Fibroblast of lung (primary cell): ENCODE measurements around the gene MARCHF2. TPM values are rescaled to one million over a fixed set of nuclear protein-coding genes. Genes with fewer than 3 reads are reported as not detected.

ENCODE experiments used
- DNase-seq, 2 donors: peaks; one replicate each; pipeline versions ENCODE4 v3.0.0 to v3.0.0-alpha.2; 2010; ENCODE audit warnings: low read depth in 2 of 2
- H2AFZ ChIP-seq: 2 replicates; pipeline ENCODE4 v1.5.1; 2012; ENCODE audit warnings: low read length, control low read depth, inconsistent platforms
- H3K27ac ChIP-seq: 2 replicates; pipeline ENCODE4 v1.5.1; 2011; ENCODE audit warnings: low read length, control low read depth; ENCODE audit not compliant: insufficient read depth
- H3K27me3 ChIP-seq: 2 replicates; pipeline ENCODE4 v1.5.1; 2011; ENCODE audit warnings: mild to moderate bottlenecking, low read length; ENCODE audit not compliant: control insufficient read depth, insufficient read depth
- H3K36me3 ChIP-seq: 2 replicates; pipeline ENCODE4 v1.5.1; 2011; ENCODE audit warnings: low read length; ENCODE audit not compliant: control insufficient read depth, insufficient read depth
- H3K4me1 ChIP-seq: 2 replicates; pipeline ENCODE4 v1.5.1; 2011; ENCODE audit warnings: low read length; ENCODE audit not compliant: control insufficient read depth, insufficient read depth; ENCODE audit errors: extremely low read depth
- H3K4me2 ChIP-seq: 2 replicates; pipeline ENCODE4 v1.5.1; 2011; ENCODE audit warnings: low read length, control low read depth; ENCODE audit not compliant: insufficient read depth; ENCODE audit errors: extremely low read depth
- H3K4me3 ChIP-seq, 4 experiments: fragments of 200-600 bp in 1 of 4; sonication (generic) in 1 of 4; replicated peaks in 1 of 4; 2 replicates each; pipeline ENCODE4 v1.5.1; 2011 to 2016; ENCODE audit warnings: low read length in 4 of 4, low read depth in 3 of 4, mild to moderate bottlenecking in 3 of 4, control low read depth in 2 of 4, inconsistent platforms in 1 of 4, mixed read lengths in 1 of 4; ENCODE audit not compliant: insufficient read depth in 1 of 4; ENCODE audit errors: control extremely low read depth in 1 of 4
- H3K79me2 ChIP-seq: 2 replicates; pipeline ENCODE4 v1.5.1; 2012; ENCODE audit warnings: mild to moderate bottlenecking, low read length, inconsistent platforms; ENCODE audit not compliant: control insufficient read depth, insufficient read depth
- H3K9ac ChIP-seq: 2 replicates; pipeline ENCODE4 v1.5.1; 2011; ENCODE audit warnings: mild to moderate bottlenecking, low read length, control low read depth; ENCODE audit not compliant: insufficient read depth
- H3K9me3 ChIP-seq: 2 replicates; pipeline ENCODE4 v1.5.1; 2012; ENCODE audit warnings: low read depth, low read length; ENCODE audit not compliant: control insufficient read depth, insufficient read depth
- H4K20me1 ChIP-seq: 2 replicates; pipeline ENCODE4 v1.5.1; 2011; ENCODE audit warnings: low read length; ENCODE audit not compliant: control insufficient read depth, insufficient read depth; ENCODE audit errors: extremely low read depth
- EZH2 ChIP-seq: IDR thresholded peaks from 2 replicates; pipeline ENCODE4 v1.5.1; 2012; ENCODE audit warnings: low read length, control low read depth, mild to moderate bottlenecking; ENCODE audit errors: missing control alignments
- polyA plus RNA-seq, 2 donors: library from polyadenylated mRNA; depleted of rRNA in 1 of 2; stranded (reverse) in 1 of 2; unstranded in 1 of 2; fragments of >200 nt; gene quantifications; 2 replicates each; pipeline ENCODE4 v1.2.1, GENCODE V29; 2011 to 2012; ENCODE audit warnings: missing spikeins in 1 of 2
- total RNA-seq: library from RNA; depleted of rRNA; stranded (reverse); fragments of >200 nt; gene quantifications from 2 replicates; pipeline ENCODE4 v1.2.1, GENCODE V29; 2014
- TF ChIP-seq, protein P1 (sequence below), 2 donors: IDR thresholded peaks in 1 of 2; conservative IDR thresholded peaks in 1 of 2; 1 replicate in 1 of 2; 2 replicates in 1 of 2; pipeline ENCODE4 v1.5.1; 2011 to 2012; ENCODE audit warnings: low read length in 2 of 2, control low read depth in 1 of 2, inconsistent platforms in 1 of 2, low read depth in 1 of 2, mild to moderate bottlenecking in 1 of 2

The MARCHF2 gene
- total and polyA plus RNA-seq, 2 donors (not counting 1 experiment from before 2014, with no cell fraction given): 16.8 to 90.8 TPM

DNA sequence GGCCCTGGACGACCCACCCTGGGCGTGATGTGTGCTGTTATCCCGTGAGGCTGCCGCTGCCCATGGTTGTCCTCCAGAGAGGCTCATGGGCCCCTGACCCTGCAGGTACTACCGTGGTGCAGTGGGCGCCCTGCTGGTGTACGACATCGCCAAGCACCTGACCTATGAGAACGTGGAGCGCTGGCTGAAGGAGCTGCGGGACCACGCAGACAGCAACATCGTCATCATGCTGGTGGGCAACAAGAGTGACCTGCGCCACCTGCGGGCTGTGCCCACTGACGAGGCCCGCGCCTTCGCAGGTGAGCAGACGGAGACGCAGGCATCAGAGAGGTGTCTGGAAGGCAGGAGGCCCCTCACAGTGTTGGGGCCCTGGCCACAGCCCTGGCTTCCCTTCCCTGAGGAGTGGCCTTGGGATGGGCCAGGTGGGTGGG is 11.1 kb upstream of the MARCHF2 start:
- Histone ChIP-seq H3K27ac (no peak overlapping the region), H4K20me1 (no peaks in the 10 kb centered on the region), H3K27me3 (no peaks in the 10 kb centered on the region), H3K79me2 (peaks cover 10% of the 10 kb centered on the region), H3K9me3 (no peaks in the 10 kb centered on the region), H3K36me3 (peaks cover 8% of the 10 kb centered on the region), H3K4me2 (no peak overlapping the region), H3K9ac (no peak overlapping the region), H3K4me1 (no peaks in the 10 kb centered on the region), H2AFZ (no peak overlapping the region), H3K4me3 (no peak overlapping the region)
- DNase-seq: no peak
- TF ChIP-seq EZH2: no peak
- TF ChIP-seq, protein P1, sequence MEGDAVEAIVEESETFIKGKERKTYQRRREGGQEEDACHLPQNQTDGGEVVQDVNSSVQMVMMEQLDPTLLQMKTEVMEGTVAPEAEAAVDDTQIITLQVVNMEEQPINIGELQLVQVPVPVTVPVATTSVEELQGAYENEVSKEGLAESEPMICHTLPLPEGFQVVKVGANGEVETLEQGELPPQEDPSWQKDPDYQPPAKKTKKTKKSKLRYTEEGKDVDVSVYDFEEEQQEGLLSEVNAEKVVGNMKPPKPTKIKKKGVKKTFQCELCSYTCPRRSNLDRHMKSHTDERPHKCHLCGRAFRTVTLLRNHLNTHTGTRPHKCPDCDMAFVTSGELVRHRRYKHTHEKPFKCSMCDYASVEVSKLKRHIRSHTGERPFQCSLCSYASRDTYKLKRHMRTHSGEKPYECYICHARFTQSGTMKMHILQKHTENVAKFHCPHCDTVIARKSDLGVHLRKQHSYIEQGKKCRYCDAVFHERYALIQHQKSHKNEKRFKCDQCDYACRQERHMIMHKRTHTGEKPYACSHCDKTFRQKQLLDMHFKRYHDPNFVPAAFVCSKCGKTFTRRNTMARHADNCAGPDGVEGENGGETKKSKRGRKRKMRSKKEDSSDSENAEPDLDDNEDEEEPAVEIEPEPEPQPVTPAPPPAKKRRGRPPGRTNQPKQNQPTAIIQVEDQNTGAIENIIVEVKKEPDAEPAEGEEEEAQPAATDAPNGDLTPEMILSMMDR (conservative IDR thresholded peaks at IDR 0.05 in 1 of 2, IDR thresholded peaks at IDR 0.05 in 1 of 2; ENCODE audit: low read depth in 1 of 2, low read length in 2 of 2): no peak

DNA sequence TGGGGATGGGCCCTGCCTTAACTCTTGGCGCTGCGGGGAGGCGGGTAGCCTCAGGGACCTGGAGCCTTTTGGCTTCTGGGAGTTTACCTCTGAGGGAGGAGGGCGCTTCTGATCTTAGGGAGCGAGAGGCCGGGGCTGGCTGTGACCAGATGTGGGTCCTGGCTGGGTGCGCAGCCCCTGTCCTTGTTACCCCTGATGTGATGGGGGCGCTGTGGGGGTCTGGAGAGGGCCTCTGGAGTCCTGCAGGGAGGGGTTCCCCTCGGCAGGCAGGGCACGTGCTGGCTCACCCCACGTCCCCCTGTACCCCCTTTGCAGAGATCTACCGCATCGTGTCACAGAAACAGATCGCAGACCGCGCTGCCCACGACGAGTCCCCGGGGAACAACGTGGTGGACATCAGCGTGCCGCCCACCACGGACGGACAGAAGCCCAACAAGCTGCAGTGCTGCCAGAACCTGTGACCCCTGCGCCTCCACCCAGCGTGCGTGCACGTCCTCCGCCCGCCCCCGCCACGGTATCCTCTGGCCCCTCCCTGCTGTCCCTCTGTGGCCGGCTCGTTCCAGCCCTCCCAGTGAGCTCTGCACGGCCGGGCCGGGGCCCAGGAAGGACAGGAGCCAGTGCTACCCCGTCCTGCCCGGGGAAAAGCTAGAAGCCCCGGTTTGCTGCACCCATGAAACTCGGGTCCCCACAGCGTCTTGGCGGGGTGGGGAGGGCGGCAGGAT is 9.8 kb upstream of the MARCHF2 start:
- H3K9me3 ChIP-seq: no peaks in the 10 kb centered on the region
- H3K9ac ChIP-seq: no peak overlapping the region
- H3K36me3 ChIP-seq: peaks cover 8% of the 10 kb centered on the region
- DNase-seq: no peak
- no peak overlapping the region for H3K4me3 ChIP-seq
- no peak overlapping the region for H3K27ac ChIP-seq
- H2AFZ ChIP-seq: no peak overlapping the region
- TF ChIP-seq, protein P1 (conservative IDR thresholded peaks at IDR 0.05 in 1 of 2, IDR thresholded peaks at IDR 0.05 in 1 of 2; ENCODE audit: low read depth in 1 of 2, low read length in 2 of 2): no peak
- TF ChIP-seq EZH2: no peak
- H3K27me3 ChIP-seq: no peaks in the 10 kb centered on the region
- H4K20me1 ChIP-seq: no peaks in the 10 kb centered on the region
- no peak overlapping the region for H3K4me2 ChIP-seq
- H3K79me2 ChIP-seq: peaks cover 1% of the 10 kb centered on the region
- H3K4me1 ChIP-seq: no peaks in the 10 kb centered on the region

DNA sequence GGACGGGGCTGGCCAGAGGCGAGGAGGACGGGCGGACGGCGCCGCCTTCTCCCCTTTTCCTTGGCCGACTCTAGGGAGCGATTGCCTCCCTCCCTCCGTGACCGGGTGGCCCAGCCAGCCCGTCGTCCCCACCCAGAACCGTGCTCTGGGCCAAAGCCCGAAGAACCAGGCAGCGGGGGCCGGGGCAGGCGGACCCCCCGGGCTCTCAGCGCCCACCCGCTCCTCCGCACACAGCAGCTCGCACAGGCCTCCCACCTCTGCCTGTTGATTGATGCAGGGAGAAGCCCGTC is 9.3 kb upstream of the MARCHF2 start:
- peaks cover 8% of the 10 kb centered on the region for H3K36me3 ChIP-seq
- no peak overlapping the region for H3K27ac ChIP-seq
- no peaks in the 10 kb centered on the region for H3K9me3 ChIP-seq
- no peaks in the 10 kb centered on the region for H3K4me1 ChIP-seq
- H3K4me3 ChIP-seq: no peak overlapping the region
- no peaks in the 10 kb centered on the region for H3K27me3 ChIP-seq
- no peaks in the 10 kb centered on the region for H3K79me2 ChIP-seq
- no peak overlapping the region for H3K4me2 ChIP-seq
- no peak overlapping the region for H3K9ac ChIP-seq
- H4K20me1 ChIP-seq: no peaks in the 10 kb centered on the region
- no peak for DNase-seq
- no peak for TF ChIP-seq EZH2
- TF ChIP-seq, protein P1 (conservative IDR thresholded peaks at IDR 0.05 in 1 of 2, IDR thresholded peaks at IDR 0.05 in 1 of 2; ENCODE audit: low read depth in 1 of 2, low read length in 2 of 2): no peak
- no peak overlapping the region for H2AFZ ChIP-seq
